Activated CD4-positive, alpha-beta T cell treated with anti-CD3 and anti-CD28 coated beads, Interleukin-2, amount 50 U/mL, for 4 hours (primary cell): ENCODE results near the gene MBNL1.
"Not testable (repeated sequence)": the region's sequence is repeated elsewhere in the genome, so short reads cannot be mapped to it uniquely, and the experiment has no call there.

ENCODE experiments used
- DNase-seq, 2 experiments: peaks; one replicate each; pipeline ENCODE4 v3.0.0-alpha.2; 2020

MBNL1 gene

GRCh38 chr3:152321955-152322377, 53.2 kb downstream of the MBNL1 start:
- no peak for DNase-seq

- no peak for DNase-seq
These were observed 54.0 kb downstream of the MBNL1 start for GRCh38 chr3:152322756-152323155.

- no peak for DNase-seq
These were observed 55.1 kb downstream of the MBNL1 start for GRCh38 chr3:152323834-152324233.

- no peak for DNase-seq
These were observed 56.4 kb downstream of the MBNL1 start for GRCh38 chr3:152325136-152325535.

GRCh38 chr3:152327203-152327602, 58.5 kb downstream of the MBNL1 start:
- no peak for DNase-seq

GRCh38 chr3:152328841-152329240, 60.1 kb downstream of the MBNL1 start:
- no peak for DNase-seq

GRCh38 chr3:152330559-152330958, 61.8 kb downstream of the MBNL1 start:
- no peak for DNase-seq

- DNase-seq, result no peak
These were observed 62.4 kb downstream of the MBNL1 start for GRCh38 chr3:152331018-152331541.

- no peak for DNase-seq
These were observed 63.3 kb downstream of the MBNL1 start for GRCh38 chr3:152331998-152332397.

- no peak for DNase-seq
These were observed 65.2 kb downstream of the MBNL1 start for GRCh38 chr3:152333928-152334327.

GRCh38 chr3:152334761-152335160, 66.0 kb downstream of the MBNL1 start:
- no peak for DNase-seq

- DNase-seq, result no peak
These were observed 66.5 kb downstream of the MBNL1 start for GRCh38 chr3:152335273-152335672.

GRCh38 chr3:152337337-152337736, 68.6 kb downstream of the MBNL1 start:
- DNase-seq, result not testable (repeated sequence)

GRCh38 chr3:152338159-152338720, 69.5 kb downstream of the MBNL1 start:
- DNase-seq, result no peak

GRCh38 chr3:152339881-152340505, 71.3 kb downstream of the MBNL1 start:
- no peak for DNase-seq

GRCh38 chr3:152345233-152345632, 76.5 kb downstream of the MBNL1 start:
- no peak for DNase-seq

GRCh38 chr3:152346058-152346457, 77.3 kb downstream of the MBNL1 start:
- DNase-seq, result no peak

GRCh38 chr3:152346740-152347139, 78.0 kb downstream of the MBNL1 start:
- no peak for DNase-seq

- no peak for DNase-seq
These were observed 79.9 kb downstream of the MBNL1 start for GRCh38 chr3:152348436-152349177.

- DNase-seq, result no peak
These were observed 80.7 kb downstream of the MBNL1 start for GRCh38 chr3:152349392-152349791.

GRCh38 chr3:152350139-152350538, 81.4 kb downstream of the MBNL1 start:
- DNase-seq, result no peak

GRCh38 chr3:152350776-152351175, 82.0 kb downstream of the MBNL1 start:
- DNase-seq, result no peak

- no peak for DNase-seq
These were observed 83.8 kb downstream of the MBNL1 start for GRCh38 chr3:152352554-152352953.

- DNase-seq, result no peak
These were observed 84.8 kb downstream of the MBNL1 start for GRCh38 chr3:152353578-152353977.
